BE2C (cell line): Measurements from ENCODE around the gene STX2.
A peak's percentile ranks its signal among the peaks of the same experiment; 100 is the strongest.

Experiments used
- DNase-seq: peaks from one replicate; pipeline ENCODE4 v3.0.0-alpha.2; 2020
- H3K27me3 ChIP-seq: fragments of 250-450 bp; sonication (Bioruptor Pico); 2 replicates; pipeline ENCODE4 v1.5.1; 2020; ENCODE audit warnings: mild to moderate bottlenecking
- H3K36me3 ChIP-seq: fragments of 250-450 bp; sonication (Bioruptor Pico); 2 replicates; pipeline ENCODE4 v1.5.1; 2020; ENCODE audit warnings: mild to moderate bottlenecking
- H3K4me1 ChIP-seq: fragments of 250-450 bp; sonication (Bioruptor Pico); 2 replicates; pipeline ENCODE4 v1.5.1; 2020
- H3K4me3 ChIP-seq: 2 replicates; pipeline ENCODE4 v1.5.1; 2011; ENCODE audit warnings: low read depth, low read length
- H3K9me3 ChIP-seq: fragments of 250-450 bp; sonication (Bioruptor Pico); 2 replicates; pipeline ENCODE4 v1.5.1; 2020
- TF ChIP-seq, protein P1 (sequence below): IDR thresholded peaks from 2 replicates; pipeline ENCODE4 v1.5.1; 2012; ENCODE audit warnings: mild to moderate bottlenecking, low read depth, low read length

The STX2 gene

DNA sequence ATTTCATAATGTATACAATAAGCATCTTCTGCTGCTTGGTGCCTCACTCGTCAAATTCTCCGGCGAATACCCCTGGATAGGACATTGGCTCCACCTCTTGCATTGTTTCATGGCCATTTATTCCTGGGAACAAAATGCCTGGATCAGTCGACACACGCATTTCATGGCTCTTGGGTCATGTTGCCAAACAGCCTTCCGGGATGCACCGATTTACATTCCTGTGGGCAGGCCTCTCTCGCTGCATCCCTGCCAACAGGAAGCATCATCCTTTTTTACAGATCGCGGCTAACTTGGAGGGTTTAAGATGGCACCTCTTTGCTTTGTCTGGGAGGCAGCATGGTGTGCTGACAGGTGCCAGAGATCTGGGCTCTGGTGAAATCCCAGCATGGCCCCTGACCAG lies 90.3 kb downstream of the STX2 start:
- no peaks in the 10 kb centered on the region for H3K9me3 ChIP-seq
- TF ChIP-seq, protein P1, sequence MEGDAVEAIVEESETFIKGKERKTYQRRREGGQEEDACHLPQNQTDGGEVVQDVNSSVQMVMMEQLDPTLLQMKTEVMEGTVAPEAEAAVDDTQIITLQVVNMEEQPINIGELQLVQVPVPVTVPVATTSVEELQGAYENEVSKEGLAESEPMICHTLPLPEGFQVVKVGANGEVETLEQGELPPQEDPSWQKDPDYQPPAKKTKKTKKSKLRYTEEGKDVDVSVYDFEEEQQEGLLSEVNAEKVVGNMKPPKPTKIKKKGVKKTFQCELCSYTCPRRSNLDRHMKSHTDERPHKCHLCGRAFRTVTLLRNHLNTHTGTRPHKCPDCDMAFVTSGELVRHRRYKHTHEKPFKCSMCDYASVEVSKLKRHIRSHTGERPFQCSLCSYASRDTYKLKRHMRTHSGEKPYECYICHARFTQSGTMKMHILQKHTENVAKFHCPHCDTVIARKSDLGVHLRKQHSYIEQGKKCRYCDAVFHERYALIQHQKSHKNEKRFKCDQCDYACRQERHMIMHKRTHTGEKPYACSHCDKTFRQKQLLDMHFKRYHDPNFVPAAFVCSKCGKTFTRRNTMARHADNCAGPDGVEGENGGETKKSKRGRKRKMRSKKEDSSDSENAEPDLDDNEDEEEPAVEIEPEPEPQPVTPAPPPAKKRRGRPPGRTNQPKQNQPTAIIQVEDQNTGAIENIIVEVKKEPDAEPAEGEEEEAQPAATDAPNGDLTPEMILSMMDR = no peak
- no peak for DNase-seq
- no peaks in the 10 kb centered on the region for H3K36me3 ChIP-seq
- no peak overlapping the region for H3K4me3 ChIP-seq
- peaks cover 5% of the 10 kb centered on the region for H3K4me1 ChIP-seq
- no peaks in the 10 kb centered on the region for H3K27me3 ChIP-seq

DNA sequence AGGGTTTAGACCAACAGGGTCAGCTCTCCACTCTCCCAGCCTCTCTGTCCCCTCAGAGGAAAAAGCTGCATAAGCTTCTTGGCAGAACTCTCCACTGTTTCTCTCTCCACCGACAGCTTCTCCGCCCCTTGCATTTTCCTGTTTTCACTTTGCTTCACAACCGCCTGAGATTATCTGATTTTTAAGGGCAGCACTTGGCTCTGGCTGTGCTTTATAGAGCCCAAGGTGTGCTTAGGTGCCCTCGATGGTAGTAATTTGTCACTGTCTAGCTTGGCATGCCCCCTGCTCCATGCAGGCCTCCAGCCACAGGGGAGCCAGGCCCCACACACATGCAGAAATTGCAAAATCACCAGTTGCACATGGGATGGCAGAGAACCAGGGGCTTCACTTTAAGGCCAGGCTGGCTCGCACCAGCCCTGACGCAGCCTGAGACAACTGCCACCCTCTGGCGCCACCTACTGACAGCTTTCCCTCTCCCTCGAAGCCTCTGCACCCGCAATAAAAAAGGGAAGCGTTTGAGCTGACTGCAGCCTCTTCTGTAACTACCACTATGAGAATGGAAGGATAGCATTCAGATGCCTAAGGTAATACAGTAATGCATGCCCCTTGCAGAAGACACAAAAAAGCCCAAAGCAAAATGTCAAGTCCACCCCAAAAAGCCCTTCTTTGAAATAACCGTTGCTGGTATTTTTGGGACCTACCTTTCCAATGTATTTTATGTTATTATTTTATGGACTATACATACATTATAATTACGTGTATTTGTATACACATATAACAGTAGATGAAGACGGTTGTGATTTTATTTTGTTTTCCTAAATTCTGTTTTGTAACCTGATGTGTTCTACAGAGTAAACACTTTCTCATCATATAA lies 90.9 kb downstream of the STX2 start:
- no peaks in the 10 kb centered on the region for H3K27me3 ChIP-seq
- TF ChIP-seq, protein P1 = peak; percentile 95
- no peaks in the 10 kb centered on the region for H3K36me3 ChIP-seq
- H3K9me3 ChIP-seq = no peaks in the 10 kb centered on the region
- H3K4me1 ChIP-seq = peaks cover 5% of the 10 kb centered on the region
- peak; percentile 93 for DNase-seq
- no peak overlapping the region for H3K4me3 ChIP-seq

DNA sequence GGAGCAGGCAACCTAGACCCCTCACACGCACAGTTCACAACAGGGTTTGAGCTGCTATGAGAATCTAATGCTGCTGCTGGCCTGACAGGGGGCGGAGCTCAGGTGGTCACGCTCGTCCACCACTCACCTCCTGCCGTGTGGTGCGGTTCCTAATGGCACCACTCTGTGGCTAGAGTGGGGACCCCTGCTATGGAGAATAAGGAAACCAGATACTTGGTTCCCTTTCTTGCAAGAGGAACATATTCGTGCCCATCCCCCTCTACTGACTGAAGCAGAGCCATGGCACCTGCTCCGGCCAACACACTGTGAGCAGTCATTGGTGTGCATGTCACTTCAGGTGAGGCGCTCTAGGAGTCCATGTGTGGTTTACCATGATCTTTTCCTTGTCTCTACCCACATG lies 92.5 kb downstream of the STX2 start:
- TF ChIP-seq, protein P1 = no peak
- H3K4me1 ChIP-seq = peaks cover 5% of the 10 kb centered on the region
- no peaks in the 10 kb centered on the region for H3K36me3 ChIP-seq
- no peaks in the 10 kb centered on the region for H3K27me3 ChIP-seq
- no peaks in the 10 kb centered on the region for H3K9me3 ChIP-seq
- DNase-seq = no peak
- no peak overlapping the region for H3K4me3 ChIP-seq

DNA sequence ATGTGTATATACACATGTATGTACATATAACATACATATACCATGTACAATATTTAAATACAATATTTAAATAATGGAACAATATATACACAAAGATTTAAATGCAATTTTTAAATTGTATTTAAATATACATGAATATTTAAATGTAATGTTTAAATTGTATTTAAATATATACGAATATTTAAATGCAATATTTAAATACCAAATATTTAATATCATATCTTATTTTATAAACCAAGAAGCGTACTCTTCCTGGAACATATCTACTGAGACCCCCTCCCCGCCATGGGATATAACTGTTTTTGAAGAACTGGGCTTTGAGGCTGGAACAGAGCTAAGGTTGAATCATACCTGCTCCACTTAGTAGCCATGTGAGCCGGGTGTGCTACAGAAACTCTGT lies 93.1 kb downstream of the STX2 start:
- no peak for DNase-seq
- Histone ChIP-seq H3K27me3 (no peaks in the 10 kb centered on the region), H3K36me3 (no peaks in the 10 kb centered on the region), H3K4me3 (no peak overlapping the region), H3K9me3 (no peaks in the 10 kb centered on the region), H3K4me1 (peaks cover 5% of the 10 kb centered on the region)
- TF ChIP-seq, protein P1 = no peak

DNA sequence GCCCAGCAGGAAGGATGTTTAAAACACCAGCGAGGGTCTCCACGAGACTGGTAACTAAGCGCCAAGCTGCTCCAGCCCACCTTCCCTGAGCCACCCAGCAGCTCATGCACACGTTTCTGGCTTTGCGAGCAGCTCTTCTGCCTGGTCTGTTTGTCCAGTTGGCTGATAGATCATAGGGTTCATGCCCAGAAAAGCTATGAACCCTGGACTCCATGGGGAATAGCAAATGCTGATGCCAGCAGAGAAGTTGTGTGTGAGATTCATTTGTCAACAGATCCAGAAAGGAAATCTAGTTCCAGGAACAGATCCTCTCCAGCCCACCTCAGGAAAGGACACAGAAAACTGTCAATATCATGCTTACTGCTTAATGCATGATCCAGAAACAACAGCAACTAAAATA lies 94.8 kb downstream of the STX2 start:
- Histone ChIP-seq H3K9me3 (no peaks in the 10 kb centered on the region), H3K4me3 (no peak overlapping the region), H3K27me3 (no peaks in the 10 kb centered on the region), H3K36me3 (no peaks in the 10 kb centered on the region), H3K4me1 (peaks cover 5% of the 10 kb centered on the region)
- TF ChIP-seq, protein P1 = no peak
- DNase-seq = no peak

DNA sequence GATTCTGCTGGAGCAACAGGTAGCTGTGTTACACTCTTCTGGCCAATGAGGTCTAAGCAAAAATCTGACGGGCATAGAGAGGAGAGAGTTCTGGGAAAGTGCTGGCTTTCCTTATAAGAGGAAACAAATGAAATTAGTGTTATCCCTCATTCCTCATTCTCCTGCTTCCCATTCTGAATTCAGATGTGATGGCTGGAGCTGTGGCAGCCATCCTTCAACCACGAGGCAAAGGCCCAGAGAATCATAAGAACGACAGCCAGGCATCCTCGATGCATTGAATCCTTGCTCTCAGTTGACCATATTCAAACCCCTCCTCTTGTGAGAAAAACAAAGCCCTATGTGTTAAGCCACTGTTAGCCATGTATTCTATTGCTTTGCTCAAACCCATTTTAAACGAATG lies 95.4 kb downstream of the STX2 start:
- Histone ChIP-seq H3K27me3 (no peaks in the 10 kb centered on the region), H3K4me1 (peaks cover 5% of the 10 kb centered on the region), H3K9me3 (peaks cover under 1% of the 10 kb centered on the region; the same call in 1 of the 2 replicates), H3K4me3 (no peak overlapping the region), H3K36me3 (no peaks in the 10 kb centered on the region)
- TF ChIP-seq, protein P1 = no peak
- no peak for DNase-seq
